ENCODE results near the gene PLCH1. TPM values are rescaled to one million over a fixed set of nuclear protein-coding genes. Genes with fewer than 3 reads are reported as not detected.

PLCH1 gene
- total RNA-seq, 1 donor from 2014 or later, result 3.1 TPM

- TF ChIP-seq, protein P1, sequence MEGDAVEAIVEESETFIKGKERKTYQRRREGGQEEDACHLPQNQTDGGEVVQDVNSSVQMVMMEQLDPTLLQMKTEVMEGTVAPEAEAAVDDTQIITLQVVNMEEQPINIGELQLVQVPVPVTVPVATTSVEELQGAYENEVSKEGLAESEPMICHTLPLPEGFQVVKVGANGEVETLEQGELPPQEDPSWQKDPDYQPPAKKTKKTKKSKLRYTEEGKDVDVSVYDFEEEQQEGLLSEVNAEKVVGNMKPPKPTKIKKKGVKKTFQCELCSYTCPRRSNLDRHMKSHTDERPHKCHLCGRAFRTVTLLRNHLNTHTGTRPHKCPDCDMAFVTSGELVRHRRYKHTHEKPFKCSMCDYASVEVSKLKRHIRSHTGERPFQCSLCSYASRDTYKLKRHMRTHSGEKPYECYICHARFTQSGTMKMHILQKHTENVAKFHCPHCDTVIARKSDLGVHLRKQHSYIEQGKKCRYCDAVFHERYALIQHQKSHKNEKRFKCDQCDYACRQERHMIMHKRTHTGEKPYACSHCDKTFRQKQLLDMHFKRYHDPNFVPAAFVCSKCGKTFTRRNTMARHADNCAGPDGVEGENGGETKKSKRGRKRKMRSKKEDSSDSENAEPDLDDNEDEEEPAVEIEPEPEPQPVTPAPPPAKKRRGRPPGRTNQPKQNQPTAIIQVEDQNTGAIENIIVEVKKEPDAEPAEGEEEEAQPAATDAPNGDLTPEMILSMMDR (conservative IDR thresholded peaks at IDR 0.05; ENCODE audit: low read depth, low read length), result no peak
- H3K4me3 ChIP-seq (ENCODE audit: low read depth, low read length), result no peak overlapping the region
- no peak for DNase-seq (ENCODE audit: low read depth)
These were observed 142.6 kb downstream of the PLCH1 start for GRCh38 chr3:155602307-155602706.

DNA sequence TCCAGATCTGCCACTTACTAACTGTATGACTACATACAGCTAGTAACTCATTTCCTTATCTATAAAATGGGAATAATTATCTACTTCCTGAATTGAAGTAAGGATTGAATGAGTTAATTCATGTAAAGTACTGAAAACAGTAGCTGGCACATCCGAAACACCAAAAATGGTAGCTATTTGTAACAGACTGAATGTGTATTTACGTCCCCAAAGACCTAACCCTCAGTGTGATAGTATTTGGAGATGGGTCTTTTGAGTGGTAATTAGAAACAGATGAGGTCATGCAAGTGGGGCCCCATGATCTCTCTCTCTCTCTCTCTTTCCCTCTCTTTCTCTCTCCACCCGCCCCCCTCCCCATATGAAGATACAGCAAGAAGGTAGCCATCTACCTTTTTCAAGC, 146.2 kb downstream of the PLCH1 start:
- DNase-seq (ENCODE audit: low read depth), result no peak
- H3K4me3 ChIP-seq (ENCODE audit: low read depth, low read length), result no peak overlapping the region
- TF ChIP-seq, protein P1 (conservative IDR thresholded peaks at IDR 0.05; ENCODE audit: low read depth, low read length), result no peak

DNA sequence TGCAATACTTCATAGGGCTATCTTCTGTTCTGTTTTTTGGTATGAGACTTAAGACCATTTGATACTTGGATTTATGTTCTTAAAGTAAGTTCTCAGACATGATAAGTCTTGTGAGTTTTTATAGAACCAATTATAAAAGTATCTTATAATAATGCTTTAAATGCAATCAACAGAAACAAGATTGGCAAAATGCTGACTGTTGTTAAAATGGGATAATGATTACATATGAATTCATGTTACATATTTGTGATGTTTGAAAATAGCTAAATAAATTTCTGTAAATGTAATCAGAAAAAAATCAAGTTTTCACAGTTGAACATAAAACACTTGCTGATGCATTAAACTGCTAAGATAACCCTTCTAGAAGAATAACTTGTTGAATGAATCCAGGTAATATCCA, 148.3 kb downstream of the PLCH1 start:
- no peak for DNase-seq (ENCODE audit: low read depth)
- no peak overlapping the region for H3K4me3 ChIP-seq (ENCODE audit: low read depth, low read length)
- TF ChIP-seq, protein P1 (conservative IDR thresholded peaks at IDR 0.05; ENCODE audit: low read depth, low read length), result no peak

GRCh38 chr3:155595371-155595770, 149.5 kb downstream of the PLCH1 start:
- no peak overlapping the region for H3K4me3 ChIP-seq (ENCODE audit: low read depth, low read length)
- TF ChIP-seq, protein P1 (conservative IDR thresholded peaks at IDR 0.05; ENCODE audit: low read depth, low read length), result no peak
- no peak for DNase-seq (ENCODE audit: low read depth)

GRCh38 chr3:155594526-155595187, 150.2 kb downstream of the PLCH1 start:
- no peak overlapping the region for H3K4me3 ChIP-seq (ENCODE audit: low read depth, low read length)
- no peak for DNase-seq (ENCODE audit: low read depth)
- TF ChIP-seq, protein P1 (conservative IDR thresholded peaks at IDR 0.05; ENCODE audit: low read depth, low read length), result no peak

DNA sequence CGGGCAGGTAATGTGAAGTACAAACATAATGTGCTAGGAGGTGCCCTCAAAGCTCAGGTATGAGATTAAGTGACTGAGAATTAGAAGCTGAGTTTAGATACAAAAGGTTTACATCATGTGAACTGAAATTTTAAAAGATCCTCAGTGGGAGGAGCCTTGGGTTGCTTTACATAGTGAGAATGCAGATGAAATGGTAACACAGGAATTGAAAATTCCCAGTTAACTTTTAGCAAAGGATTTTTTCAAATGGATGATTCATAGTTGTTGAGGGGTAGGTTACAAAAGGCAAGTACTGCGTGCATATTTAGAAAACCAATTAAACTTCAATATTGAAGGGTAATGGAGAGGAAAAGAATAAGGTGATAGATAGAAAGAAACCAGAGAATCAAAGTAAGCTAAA, 157.3 kb downstream of the PLCH1 start:
- no peak for DNase-seq (ENCODE audit: low read depth)
- TF ChIP-seq, protein P1 (conservative IDR thresholded peaks at IDR 0.05; ENCODE audit: low read depth, low read length), result no peak
- no peak overlapping the region for H3K4me3 ChIP-seq (ENCODE audit: low read depth, low read length)

GRCh38 chr3:155585384-155585783, 159.5 kb downstream of the PLCH1 start:
- DNase-seq (ENCODE audit: low read depth), result no peak
- H3K4me3 ChIP-seq (ENCODE audit: low read depth, low read length), result no peak overlapping the region
- TF ChIP-seq, protein P1 (conservative IDR thresholded peaks at IDR 0.05; ENCODE audit: low read depth, low read length), result no peak
